HTERT RPE-1 (cell line): Measurements from ENCODE around the gene BCL2L14.

ENCODE experiments used
- in situ Hi-C: fragments of 300-500 bp; cut with MboI; formaldehyde crosslinking; loops from 4 replicates; pipeline ENCODE4 v1.14.3; 2020; ENCODE audit warnings: low sequenced_read_pairs

Gene BCL2L14

GRCh38 chr12:12048714-12049113 is 22.0 kb upstream of the BCL2L14 start:
- in situ Hi-C loops: loop anchor here (25.0 kb wide), 1 partner anchor 486 kb away; no protein-coding TSS in a partner anchor

- in situ Hi-C loops: no loop called here
Measured at GRCh38 chr12:12051668-12052067, 19.1 kb upstream of the BCL2L14 start.

- in situ Hi-C loops: no loop called here
Measured at GRCh38 chr12:12054993-12055392, 15.7 kb upstream of the BCL2L14 start.

- in situ Hi-C loops: no loop called here
Measured at GRCh38 chr12:12056951-12057350, 13.8 kb upstream of the BCL2L14 start.

DNA sequence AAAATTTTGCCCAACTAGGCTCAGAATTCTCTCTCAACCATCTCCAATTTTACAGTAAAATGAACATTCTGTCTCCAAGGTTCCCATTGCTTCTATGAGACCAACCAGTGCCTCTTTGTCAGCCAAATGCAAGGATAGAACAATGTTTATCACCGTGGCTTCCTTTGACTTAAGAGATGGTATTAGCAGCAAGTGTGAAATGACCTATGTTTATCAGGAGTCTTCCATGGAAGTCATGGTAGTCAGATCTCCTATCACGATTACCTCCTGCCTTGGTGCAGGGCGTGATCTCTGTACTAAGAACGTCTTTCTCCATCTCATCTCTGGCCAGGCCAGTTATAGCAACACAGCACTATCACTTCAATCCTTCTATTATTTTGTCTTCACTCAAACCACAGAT is 6.1 kb upstream of the BCL2L14 start:
- in situ Hi-C loops: no loop called here

- in situ Hi-C loops: no loop called here
Measured at GRCh38 chr12:12068751-12069150, 2.0 kb upstream of the BCL2L14 start.

DNA sequence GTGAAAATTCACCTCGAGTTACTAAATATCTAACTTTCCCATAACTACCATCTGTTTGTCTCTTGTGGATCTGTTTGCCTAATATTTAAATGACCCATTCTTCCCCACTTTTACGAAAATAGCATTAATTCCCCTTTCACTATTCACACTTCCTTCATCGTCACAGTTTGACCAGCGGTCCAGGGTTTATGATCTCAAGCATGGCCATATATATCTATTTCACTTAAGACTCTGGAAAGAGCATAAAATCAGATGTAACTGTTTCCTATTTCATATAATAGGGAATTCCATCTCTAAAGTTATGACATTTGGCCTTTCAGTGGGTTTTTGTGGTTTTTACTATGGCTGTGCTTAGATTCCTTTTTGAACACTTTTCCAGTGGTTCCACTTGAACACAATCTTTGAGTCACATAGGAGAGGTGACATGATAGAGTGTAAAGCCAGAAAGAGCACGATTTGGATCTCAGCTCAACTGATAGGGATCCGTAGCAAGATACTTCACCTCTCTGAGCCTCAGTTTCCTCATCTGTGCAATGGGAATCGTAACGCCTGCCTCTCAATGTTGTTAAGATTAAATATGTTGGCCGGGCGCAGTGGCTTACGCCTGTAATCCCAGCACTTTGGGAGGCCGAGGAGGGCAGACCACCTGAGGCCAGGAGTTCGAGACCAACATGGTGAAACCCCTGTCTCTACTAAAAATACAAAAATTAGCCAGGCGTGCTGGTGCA is 754 bp upstream of the BCL2L14 start:
- in situ Hi-C loops: no loop called here

DNA sequence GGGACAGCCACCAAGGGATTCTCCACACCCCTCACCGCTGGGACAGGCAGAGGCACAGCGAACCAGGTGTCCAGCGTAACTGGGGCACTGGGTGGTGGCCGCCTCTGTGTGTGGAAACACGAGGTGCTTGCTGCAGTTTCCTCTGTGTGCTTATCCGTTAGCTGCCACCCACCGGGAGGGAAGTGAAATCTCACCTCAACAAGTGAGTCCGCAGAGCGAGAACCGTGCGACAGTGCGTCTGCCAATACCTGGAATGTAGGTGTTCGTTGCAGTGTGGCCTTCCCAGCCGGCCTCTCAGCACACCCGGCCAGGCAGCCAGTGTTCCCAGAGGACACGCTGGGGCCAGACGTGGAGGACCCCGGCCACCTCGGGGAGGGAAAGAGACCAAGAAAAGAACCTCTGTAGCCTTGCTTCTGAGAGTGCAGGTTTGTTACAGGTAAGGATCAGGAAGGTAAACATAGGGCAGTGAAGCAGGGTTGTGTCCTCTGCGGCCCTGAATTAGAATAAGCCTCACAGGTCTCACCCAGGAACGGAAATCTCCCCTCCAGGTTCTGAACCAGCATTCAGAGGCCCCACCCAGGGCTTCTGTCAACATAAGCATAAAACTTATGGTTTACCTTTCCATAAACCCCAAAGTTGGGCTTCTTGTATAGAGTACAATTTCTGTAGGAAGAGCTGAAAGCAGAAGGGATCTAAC is 1.5 kb downstream of the BCL2L14 start:
- in situ Hi-C loops: no loop called here

- in situ Hi-C loops: no loop called here
Measured at GRCh38 chr12:12079291-12079690, 8.6 kb downstream of the BCL2L14 start.

- in situ Hi-C loops: no loop called here
Measured at GRCh38 chr12:12081836-12082497, 11.2 kb downstream of the BCL2L14 start.

DNA sequence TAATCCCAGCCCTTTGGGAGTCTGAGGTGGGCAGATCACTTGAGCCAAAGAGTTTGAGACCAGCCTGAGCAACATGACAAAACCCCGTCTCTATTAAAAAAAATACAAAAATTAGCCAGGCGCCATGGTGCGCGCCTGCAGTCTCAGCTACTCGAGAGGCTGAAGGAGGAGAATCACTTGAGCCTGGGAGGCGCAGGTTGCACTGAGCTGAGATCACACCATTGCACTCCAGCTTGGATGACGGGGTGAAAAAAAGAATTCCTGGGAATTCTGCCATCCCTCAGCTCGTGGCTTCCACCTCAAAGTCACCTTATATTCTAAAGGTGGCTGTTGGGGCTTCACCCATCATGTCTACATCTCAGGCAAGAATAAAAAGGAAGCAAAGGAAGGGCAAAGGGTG is 12.9 kb downstream of the BCL2L14 start:
- in situ Hi-C loops: no loop called here

- in situ Hi-C loops: no loop called here
Measured at GRCh38 chr12:12086362-12086761, 15.6 kb downstream of the BCL2L14 start.

DNA sequence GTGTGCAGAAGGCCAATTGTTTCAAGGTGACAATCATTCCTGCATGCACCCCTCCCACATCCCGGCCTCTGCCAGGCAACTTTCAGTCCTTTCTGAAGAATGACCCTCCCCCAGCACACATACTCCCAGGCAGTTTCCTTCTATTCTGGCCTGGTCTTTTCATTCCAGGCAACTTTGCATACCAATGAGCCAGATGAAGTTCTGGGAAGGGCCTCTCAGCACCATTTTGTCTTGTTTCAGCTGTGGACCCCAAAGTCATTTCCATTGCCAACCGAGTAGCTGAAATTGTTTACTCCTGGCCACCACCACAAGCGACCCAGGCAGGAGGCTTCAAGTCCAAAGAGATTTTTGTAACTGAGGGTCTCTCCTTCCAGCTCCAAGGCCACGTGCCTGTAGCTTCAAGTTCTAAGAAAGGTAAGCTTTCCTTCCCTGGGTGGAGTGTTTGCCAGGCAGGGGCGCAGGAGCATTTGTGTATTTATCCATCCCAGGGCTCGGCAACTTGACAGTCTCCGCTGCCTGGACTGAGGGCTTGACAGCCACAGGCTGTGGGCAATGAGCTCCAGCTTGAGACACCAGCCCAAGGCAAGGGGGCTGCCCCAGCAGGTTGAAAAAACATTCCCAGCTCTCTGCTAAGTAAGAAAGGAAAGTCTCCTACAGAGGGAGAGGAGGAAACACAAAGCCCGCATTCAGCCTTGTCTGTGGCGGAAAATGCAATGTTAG is 16.4 kb downstream of the BCL2L14 start:
- in situ Hi-C loops: no loop called here

DNA sequence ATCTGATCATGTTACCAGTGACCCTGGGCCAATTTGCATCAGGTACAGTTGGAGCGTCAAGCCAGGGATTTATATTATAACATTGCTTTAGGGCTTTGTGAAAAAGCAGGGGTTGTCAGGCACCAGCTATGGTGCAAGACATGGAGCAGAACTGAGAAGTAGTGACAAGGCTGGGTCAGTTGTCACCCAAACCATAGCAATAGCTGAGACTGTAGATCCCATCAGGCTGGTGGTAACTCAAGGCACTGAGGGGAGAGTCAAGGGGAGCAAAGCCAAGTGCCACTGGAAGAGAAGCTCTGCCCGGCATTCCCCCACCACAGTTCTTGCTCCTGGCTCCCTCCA is 16.9 kb downstream of the BCL2L14 start:
- in situ Hi-C loops: no loop called here

- in situ Hi-C loops: no loop called here
Measured at GRCh38 chr12:12088147-12088546, 17.4 kb downstream of the BCL2L14 start.

DNA sequence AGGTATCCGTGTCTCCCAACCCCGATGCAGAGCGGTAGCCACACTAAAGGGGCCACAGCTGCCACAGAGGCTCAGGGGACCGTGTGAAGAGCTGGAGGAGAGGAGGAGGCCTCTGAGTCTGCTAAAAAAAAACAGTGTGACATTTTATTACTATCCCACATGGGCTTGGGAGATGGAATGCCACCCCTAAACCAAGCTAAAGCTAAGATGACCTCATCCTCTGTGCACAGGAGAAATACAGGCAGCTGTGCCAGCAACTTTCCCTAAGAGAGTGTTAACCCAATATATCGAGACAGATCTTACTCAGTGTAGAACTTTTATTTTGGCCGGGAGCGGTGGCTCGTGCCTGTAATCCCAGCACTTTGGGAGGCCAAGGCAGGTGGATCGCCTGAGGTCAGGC is 18.0 kb downstream of the BCL2L14 start:
- in situ Hi-C loops: no loop called here

DNA sequence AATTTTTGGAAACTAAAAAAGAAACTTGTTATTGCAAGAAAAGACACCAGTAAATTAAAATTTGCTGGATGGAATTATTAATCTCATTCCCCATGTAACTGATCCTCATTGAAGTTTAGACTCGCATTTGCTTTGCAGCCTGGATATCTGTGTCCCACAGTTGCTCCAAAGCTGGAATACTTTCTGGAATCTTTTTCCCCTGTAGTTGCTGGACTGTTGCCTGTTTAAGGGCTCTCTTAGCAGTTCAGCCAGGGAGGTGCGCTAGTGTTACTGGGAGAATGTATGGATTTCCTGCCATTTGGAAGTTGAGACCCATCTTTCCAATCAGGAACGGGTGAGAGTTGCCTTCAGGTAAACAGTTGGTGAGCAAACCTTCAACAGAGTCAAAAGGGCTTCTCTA is 20.3 kb downstream of the BCL2L14 start:
- in situ Hi-C loops: no loop called here

GRCh38 chr12:12091977-12092663 is 21.4 kb downstream of the BCL2L14 start:
- in situ Hi-C loops: no loop called here

- in situ Hi-C loops: no loop called here
Measured at GRCh38 chr12:12094481-12094880, 23.7 kb downstream of the BCL2L14 start.

- in situ Hi-C loops: no loop called here
Measured at GRCh38 chr12:12095021-12095420, 24.3 kb downstream of the BCL2L14 start.
